ENCODE results near the gene XPNPEP3. TPM values are rescaled to one million over a fixed set of nuclear protein-coding genes. Genes with fewer than 3 reads are reported as not detected.

XPNPEP3 gene
- total RNA-seq, 1 donor from 2014 or later, result 5.5 TPM

DNA sequence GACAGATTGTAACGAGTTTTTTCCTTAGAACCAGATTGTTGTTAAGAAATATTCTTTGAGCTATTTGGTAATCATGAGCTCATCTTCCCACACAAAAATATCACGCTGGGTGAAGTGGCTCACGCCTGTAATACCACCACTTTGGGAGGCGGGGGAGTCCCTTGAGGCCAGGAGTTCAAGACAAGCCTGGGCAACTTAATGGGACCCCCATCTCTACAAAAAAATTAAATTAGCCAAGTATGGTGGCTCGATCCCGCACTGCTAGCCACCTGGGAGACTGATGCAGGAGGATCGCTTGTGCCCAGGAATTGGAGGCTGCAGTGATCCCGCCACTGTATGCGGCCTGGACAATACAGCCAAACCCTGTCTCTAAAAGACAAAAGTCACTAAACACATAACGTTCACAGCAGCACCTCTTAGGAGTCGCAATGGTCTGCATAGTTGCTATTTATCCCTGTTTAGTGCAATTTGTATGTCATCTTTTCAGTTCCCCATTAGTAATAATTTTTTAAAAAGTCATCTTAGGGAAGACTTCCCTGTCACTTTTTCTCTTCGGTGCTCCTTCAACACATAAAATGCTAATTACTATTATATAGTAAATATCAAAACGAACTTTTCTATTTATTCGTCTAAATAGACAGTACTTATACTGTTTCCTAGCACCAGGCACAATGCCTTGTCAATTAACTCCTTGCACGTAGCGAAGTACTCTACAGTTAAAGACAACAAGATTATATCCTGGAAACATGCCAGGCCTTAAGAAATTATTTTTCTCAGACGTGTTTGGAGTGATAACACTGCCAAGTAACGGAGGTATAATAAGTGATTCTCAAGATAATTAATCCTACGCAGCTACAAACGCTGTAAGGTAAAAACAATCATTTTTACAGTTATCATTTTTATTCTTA lies 1.6 kb upstream of the XPNPEP3 start:
- Histone ChIP-seq H3K27me3 (ENCODE audit: control insufficient read depth, insufficient read depth, low read length) (no peaks in the 10 kb centered on the region), H3K36me3 (ENCODE audit: control insufficient read depth, insufficient read depth, low read length) (no peaks in the 10 kb centered on the region), H3K4me3 (ENCODE audit: low read depth, low read length) (peak overlapping the region; percentile 79)
- no peak for FAIRE-seq
- TF ChIP-seq, protein P1, sequence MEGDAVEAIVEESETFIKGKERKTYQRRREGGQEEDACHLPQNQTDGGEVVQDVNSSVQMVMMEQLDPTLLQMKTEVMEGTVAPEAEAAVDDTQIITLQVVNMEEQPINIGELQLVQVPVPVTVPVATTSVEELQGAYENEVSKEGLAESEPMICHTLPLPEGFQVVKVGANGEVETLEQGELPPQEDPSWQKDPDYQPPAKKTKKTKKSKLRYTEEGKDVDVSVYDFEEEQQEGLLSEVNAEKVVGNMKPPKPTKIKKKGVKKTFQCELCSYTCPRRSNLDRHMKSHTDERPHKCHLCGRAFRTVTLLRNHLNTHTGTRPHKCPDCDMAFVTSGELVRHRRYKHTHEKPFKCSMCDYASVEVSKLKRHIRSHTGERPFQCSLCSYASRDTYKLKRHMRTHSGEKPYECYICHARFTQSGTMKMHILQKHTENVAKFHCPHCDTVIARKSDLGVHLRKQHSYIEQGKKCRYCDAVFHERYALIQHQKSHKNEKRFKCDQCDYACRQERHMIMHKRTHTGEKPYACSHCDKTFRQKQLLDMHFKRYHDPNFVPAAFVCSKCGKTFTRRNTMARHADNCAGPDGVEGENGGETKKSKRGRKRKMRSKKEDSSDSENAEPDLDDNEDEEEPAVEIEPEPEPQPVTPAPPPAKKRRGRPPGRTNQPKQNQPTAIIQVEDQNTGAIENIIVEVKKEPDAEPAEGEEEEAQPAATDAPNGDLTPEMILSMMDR (IDR thresholded peaks at IDR 0.05; ENCODE audit: insufficient read depth, low read length, severe bottlenecking), result no peak
- DNase-seq (ENCODE audit: low read depth), result peak; percentile 26

DNA sequence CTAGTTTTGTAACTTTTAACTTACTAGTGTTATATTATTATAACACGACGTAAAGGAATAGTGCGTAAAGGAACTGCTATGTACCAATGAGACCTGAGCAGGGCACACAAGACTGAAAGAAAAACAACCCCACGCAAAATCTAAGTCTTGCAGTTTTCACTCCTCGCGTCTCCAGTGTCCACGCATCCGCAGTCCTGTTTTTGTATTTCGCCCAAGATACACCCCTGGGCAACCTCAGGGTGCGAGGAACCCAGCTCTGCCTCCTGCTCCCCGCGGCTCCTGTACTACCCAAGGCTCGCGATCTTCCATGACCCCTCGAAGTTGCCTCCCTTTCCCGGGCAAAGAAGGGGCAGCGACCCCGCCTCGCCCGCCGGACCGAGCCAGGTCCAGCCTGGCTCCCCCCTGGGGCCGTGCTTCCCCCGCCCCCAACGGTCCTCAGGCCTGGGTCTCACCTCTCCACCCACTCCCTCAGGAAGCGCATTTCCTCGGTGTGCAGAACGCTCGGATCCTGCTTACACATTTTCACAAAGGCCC lies 902 bp upstream of the XPNPEP3 start:
- FAIRE-seq (no peak), DNase-seq (ENCODE audit: low read depth) (peak; percentile 23)

DNA sequence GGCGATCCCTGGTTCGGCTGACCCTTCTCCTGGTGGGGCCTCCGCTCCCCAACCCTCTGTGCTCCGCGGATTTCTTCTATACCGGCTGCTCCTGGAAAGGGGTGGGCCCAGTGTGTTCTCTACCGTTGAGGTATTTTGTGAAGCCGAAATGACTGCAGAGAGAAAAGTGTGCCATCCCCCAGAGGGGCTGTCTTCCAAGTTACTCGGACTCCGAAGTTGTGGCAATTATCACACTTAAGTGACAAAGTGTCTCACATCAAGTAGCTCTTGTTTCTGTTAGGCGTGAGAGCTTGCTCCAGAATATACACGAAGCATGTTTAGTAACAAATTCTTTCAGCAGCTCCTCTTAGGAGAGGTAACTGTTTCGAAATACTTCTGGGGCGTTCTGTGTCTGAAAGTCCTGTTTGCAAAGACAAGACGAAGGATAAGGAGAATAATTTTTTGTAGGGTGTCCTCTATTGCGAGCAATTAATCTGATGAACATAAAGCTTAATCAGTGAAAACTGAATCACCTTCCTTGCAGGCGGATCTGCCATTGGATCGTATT lies 434 bp downstream of the XPNPEP3 start:
- DNase-seq (ENCODE audit: low read depth), result no peak
- Histone ChIP-seq H3K36me3 (ENCODE audit: control insufficient read depth, insufficient read depth, low read length) (no peaks in the 10 kb centered on the region), H3K27me3 (ENCODE audit: control insufficient read depth, insufficient read depth, low read length) (no peaks in the 10 kb centered on the region), H3K4me3 (ENCODE audit: low read depth, low read length) (peak overlapping the region; percentile 79)
- TF ChIP-seq, protein P1 (IDR thresholded peaks at IDR 0.05; ENCODE audit: insufficient read depth, low read length, severe bottlenecking), result no peak
- no peak for FAIRE-seq

More for the DNA sequence above, 902 bp upstream of the XPNPEP3 start:
- H3K4me3 ChIP-seq (ENCODE audit: low read depth, low read length), result peak overlapping the region; percentile 79
- H3K27me3 ChIP-seq (ENCODE audit: control insufficient read depth, insufficient read depth, low read length), result no peaks in the 10 kb centered on the region
- TF ChIP-seq, protein P1 (IDR thresholded peaks at IDR 0.05; ENCODE audit: insufficient read depth, low read length, severe bottlenecking), result no peak
- no peaks in the 10 kb centered on the region for H3K36me3 ChIP-seq (ENCODE audit: control insufficient read depth, insufficient read depth, low read length)

DNA sequence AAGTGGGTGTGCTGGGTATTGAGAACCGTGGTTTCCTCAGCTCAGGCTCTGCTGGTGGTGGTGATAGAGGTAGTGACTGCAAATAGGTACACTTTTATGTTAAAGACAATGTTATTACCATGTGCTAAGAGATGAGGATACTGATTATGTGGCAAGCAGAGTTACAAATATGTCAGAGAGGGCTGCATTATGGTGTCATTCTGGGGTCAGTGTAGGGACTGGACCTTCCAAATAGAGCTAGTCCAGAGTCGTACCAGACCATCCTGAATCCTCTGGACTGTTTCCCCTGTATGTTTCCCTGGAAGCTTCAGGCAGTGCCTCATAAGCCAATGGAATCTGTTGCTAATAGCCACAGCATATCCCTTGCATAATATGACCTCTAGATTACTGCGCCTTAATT lies 5.1 kb downstream of the XPNPEP3 start, which contains the start of gene DNAJB7:
Gene DNAJB7, minus strand, starts transcription at position 101 of the 400 bp plus-strand sequence. CDS start 119 bp downstream, outside the sequence.
- TF ChIP-seq, protein P1 (IDR thresholded peaks at IDR 0.05; ENCODE audit: insufficient read depth, low read length, severe bottlenecking), result no peak
- DNase-seq (ENCODE audit: low read depth) (no peak), FAIRE-seq (no peak)
- Histone ChIP-seq H3K27me3 (ENCODE audit: control insufficient read depth, insufficient read depth, low read length) (no peaks in the 10 kb centered on the region), H3K36me3 (ENCODE audit: control insufficient read depth, insufficient read depth, low read length) (no peaks in the 10 kb centered on the region), H3K4me3 (ENCODE audit: low read depth, low read length) (no peak within 1 kb of the TSS)

DNA sequence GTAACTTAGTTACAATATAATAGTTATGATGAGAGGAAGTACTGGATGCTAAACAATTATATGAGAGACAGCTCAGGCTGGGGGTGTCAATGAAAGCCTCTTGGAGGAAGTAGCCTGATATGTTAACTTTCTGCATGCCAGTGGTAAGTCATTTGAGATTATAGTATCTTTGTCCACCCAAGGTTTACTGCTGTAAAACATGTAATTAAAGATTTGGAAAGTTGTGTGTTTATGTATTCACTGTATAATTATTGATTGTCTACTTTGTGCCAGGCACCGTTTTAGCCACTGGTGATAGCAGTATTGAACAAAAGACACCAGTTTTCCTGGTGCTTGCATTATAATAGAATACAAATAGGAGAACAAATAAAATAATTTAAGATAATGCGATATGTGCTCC lies 5.6 kb downstream of the XPNPEP3 start:
- TF ChIP-seq, protein P1 (IDR thresholded peaks at IDR 0.05; ENCODE audit: insufficient read depth, low read length, severe bottlenecking), result no peak
- FAIRE-seq, result no peak
- no peaks in the 10 kb centered on the region for H3K36me3 ChIP-seq (ENCODE audit: control insufficient read depth, insufficient read depth, low read length)

More for the DNA sequence above, 5.6 kb downstream of the XPNPEP3 start:
- no peak for DNase-seq (ENCODE audit: low read depth)
- H3K4me3 ChIP-seq (ENCODE audit: low read depth, low read length), result no peak overlapping the region
- no peaks in the 10 kb centered on the region for H3K27me3 ChIP-seq (ENCODE audit: control insufficient read depth, insufficient read depth, low read length)

Data from bronchial epithelial cell (primary cell).